ENCODE data around the gene GSTO2.

DNA sequence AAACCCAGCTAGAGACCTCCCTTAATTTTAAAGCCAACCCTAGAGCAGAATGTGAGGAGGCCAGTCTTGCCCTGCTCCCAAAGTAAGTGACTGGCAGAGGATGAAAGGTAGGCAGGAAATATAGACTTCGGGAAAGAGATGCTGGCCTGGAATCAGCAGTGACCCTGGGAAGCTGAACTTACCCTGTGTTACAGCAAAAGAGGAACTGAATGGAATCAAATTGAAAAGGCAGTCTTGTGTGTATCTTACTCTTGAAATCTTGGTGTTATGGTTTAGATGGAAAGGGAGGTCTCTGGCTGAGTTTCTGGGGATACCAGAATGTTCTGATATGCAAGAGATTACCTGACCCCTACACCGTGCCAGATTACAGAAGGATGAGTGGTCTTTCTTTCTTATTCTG lies 28.9 kb upstream of the GSTO2 start:
- TF ChIP-seq, protein P1, sequence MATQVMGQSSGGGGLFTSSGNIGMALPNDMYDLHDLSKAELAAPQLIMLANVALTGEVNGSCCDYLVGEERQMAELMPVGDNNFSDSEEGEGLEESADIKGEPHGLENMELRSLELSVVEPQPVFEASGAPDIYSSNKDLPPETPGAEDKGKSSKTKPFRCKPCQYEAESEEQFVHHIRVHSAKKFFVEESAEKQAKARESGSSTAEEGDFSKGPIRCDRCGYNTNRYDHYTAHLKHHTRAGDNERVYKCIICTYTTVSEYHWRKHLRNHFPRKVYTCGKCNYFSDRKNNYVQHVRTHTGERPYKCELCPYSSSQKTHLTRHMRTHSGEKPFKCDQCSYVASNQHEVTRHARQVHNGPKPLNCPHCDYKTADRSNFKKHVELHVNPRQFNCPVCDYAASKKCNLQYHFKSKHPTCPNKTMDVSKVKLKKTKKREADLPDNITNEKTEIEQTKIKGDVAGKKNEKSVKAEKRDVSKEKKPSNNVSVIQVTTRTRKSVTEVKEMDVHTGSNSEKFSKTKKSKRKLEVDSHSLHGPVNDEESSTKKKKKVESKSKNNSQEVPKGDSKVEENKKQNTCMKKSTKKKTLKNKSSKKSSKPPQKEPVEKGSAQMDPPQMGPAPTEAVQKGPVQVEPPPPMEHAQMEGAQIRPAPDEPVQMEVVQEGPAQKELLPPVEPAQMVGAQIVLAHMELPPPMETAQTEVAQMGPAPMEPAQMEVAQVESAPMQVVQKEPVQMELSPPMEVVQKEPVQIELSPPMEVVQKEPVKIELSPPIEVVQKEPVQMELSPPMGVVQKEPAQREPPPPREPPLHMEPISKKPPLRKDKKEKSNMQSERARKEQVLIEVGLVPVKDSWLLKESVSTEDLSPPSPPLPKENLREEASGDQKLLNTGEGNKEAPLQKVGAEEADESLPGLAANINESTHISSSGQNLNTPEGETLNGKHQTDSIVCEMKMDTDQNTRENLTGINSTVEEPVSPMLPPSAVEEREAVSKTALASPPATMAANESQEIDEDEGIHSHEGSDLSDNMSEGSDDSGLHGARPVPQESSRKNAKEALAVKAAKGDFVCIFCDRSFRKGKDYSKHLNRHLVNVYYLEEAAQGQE (IDR thresholded peaks at IDR 0.05; ENCODE audit: low read depth, low read length) = no peak
- TF ChIP-seq EP300 (IDR thresholded peaks at IDR 0.05; ENCODE audit: borderline replicate concordance in 1 of 2, control insufficient read depth in 1 of 2, low read depth in 2 of 2, low read length in 2 of 2) = no peak
- TF ChIP-seq, protein P2, sequence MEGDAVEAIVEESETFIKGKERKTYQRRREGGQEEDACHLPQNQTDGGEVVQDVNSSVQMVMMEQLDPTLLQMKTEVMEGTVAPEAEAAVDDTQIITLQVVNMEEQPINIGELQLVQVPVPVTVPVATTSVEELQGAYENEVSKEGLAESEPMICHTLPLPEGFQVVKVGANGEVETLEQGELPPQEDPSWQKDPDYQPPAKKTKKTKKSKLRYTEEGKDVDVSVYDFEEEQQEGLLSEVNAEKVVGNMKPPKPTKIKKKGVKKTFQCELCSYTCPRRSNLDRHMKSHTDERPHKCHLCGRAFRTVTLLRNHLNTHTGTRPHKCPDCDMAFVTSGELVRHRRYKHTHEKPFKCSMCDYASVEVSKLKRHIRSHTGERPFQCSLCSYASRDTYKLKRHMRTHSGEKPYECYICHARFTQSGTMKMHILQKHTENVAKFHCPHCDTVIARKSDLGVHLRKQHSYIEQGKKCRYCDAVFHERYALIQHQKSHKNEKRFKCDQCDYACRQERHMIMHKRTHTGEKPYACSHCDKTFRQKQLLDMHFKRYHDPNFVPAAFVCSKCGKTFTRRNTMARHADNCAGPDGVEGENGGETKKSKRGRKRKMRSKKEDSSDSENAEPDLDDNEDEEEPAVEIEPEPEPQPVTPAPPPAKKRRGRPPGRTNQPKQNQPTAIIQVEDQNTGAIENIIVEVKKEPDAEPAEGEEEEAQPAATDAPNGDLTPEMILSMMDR (IDR thresholded peaks at IDR 0.05 in 2 of 3, conservative IDR thresholded peaks at IDR 0.05 in 1 of 3; ENCODE audit: control insufficient read depth in 2 of 3, extremely low read depth in 1 of 3, insufficient read depth in 1 of 3, low read depth in 3 of 3, low read length in 3 of 3) = no peak

Data from GM12878 (cell line).